Peyer's patch (tissue), 4 donors: ENCODE data around the gene OSBPL6. TPM values are rescaled to one million over a fixed set of nuclear protein-coding genes. Genes with fewer than 3 reads are reported as not detected.

Experiments used
- DNase-seq, 3 donors: peaks; one replicate each; pipeline ENCODE4 v3.0.0-alpha.2; 2017 to 2019
- H3K27ac ChIP-seq, 4 donors: fragments of 200-600 bp; sonication (generic); one replicate each; pipeline ENCODE4 v1.5.1; 2016 to 2019
- H3K27me3 ChIP-seq, 2 donors: fragments of 200-600 bp; sonication (generic); one replicate each; pipeline ENCODE4 v1.5.1; 2019
- H3K36me3 ChIP-seq, 3 donors: fragments of 200-600 bp; sonication (generic); one replicate each; pipeline ENCODE4 v1.5.1; 2016 to 2019
- H3K4me1 ChIP-seq, 4 donors: fragments of 200-600 bp; sonication (generic); one replicate each; pipeline ENCODE4 v1.5.1; 2016 to 2019
- H3K4me3 ChIP-seq, 4 donors: fragments of 200-600 bp; sonication (generic); 1 replicate in 3 of 4; 2 replicates in 1 of 4; pipeline ENCODE4 v1.5.1; 2016 to 2019; ENCODE audit warnings: mild to moderate bottlenecking in 1 of 4
- H3K9me3 ChIP-seq, 4 donors: fragments of 200-600 bp; sonication (generic); one replicate each; pipeline ENCODE4 v1.5.1; 2016 to 2019; ENCODE audit warnings: mild to moderate bottlenecking in 1 of 4
- CTCF ChIP-seq, 6 experiments: fragments of 450-650 bp in 4 of 6; fragments of 200-600 bp in 2 of 6; sonication (generic) in 1 of 6; IDR thresholded peaks; one replicate each; pipeline ENCODE4 v1.5.1; 2017 to 2019; ENCODE audit warnings: antibody characterized with exemption in 6 of 6, mild to moderate bottlenecking in 3 of 6, moderate library complexity in 1 of 6
- POLR2A ChIP-seq, 2 donors: fragments of 450-650 bp; IDR thresholded peaks; one replicate each; pipeline ENCODE4 v1.5.1; 2017; ENCODE audit warnings: antibody characterized with exemption in 2 of 2, mild to moderate bottlenecking in 2 of 2, moderate library complexity in 2 of 2
- total RNA-seq, 4 donors: library from RNA; depleted of rRNA; stranded (reverse); fragments of >200 nt; gene quantifications; one replicate each; pipeline ENCODE4 v1.1.0, GENCODE V29; 2016

The OSBPL6 gene
- total RNA-seq, 4 donors from 2014 or later: 3.4 to 14.9 (median 4.9) TPM

DNA sequence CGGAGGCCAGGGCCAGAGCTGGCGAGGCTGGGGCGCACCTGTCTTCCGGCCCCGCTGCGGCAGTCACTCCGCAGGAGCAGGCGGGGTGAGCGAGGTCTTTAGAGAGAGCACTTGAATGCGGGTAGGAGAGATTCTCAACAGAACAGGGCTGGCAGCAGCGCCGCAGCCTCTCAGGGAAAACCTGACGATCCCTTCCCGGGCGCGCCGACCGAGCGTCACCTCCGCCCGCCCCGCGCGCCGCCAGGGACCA, 256.1 kb downstream of the OSBPL6 start:
- TF ChIP-seq CTCF (IDR thresholded peaks at IDR 0.05) (no peak), POLR2A (IDR thresholded peaks at IDR 0.05) (no peak)
- Histone ChIP-seq H3K9me3 (no peaks in the 10 kb centered on the region), H3K27me3 (no peaks in the 10 kb centered on the region), H3K36me3 (peaks cover 0 to 21% (median 0%) of the 10 kb centered on the region in 3 donors), H3K4me1 (peaks cover 0 to 23% (median 0%) of the 10 kb centered on the region in 4 donors), H3K4me3 (peak overlapping the region; percentile 85 to 94 (median 90)), H3K27ac (peak overlapping the region; percentile 97 to 99 (median 98))
- DNase-seq: peak in 2 of 3 donors; percentile 73 to 90

GRCh38 chr2:178450774-178451525, 256.6 kb downstream of the OSBPL6 start, which contains the start of the genes PJVK and PRKRA:
PJVK (plus strand) TSS chr2:178451378; CDS start chr2:178453410, 2,032 bp downstream.
PRKRA (minus strand) TSS chr2:178451175; CDS start chr2:178451030, 145 bp downstream.
- peak in 1 of 6 experiments; percentile 20 for TF ChIP-seq CTCF (IDR thresholded peaks at IDR 0.05)
- peak; percentile 90 to 96 for TF ChIP-seq POLR2A (IDR thresholded peaks at IDR 0.05)
- DNase-seq: peak; percentile 96 to 99 (median 98)

DNA sequence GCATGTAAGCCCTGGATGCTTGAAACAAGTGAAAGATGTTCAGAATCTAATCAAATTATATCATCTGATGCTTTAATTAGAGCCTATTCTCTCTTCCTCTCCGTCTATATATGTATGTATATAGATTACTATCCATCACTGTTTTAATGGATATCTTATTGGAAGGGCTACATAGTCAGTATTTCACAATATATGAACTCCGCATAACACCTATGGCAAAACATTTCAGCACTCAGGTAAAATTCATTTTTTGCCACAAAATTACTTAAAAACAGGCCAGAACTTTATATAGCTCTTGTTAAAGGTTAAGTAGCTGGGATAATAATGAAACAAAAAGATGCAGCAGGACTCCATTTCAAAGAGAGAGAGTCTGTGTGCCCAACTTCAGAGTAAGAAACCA, 258.0 kb downstream of the OSBPL6 start:
- no peaks in the 10 kb centered on the region for H3K9me3 ChIP-seq
- peaks cover 0 to 23% (median 0%) of the 10 kb centered on the region in 4 donors for H3K4me1 ChIP-seq
- H3K4me3 ChIP-seq: no peak overlapping the region
- no peak for DNase-seq
- peaks cover 0 to 6% (median 0%) of the 10 kb centered on the region in 3 donors for H3K36me3 ChIP-seq
- no peaks in the 10 kb centered on the region for H3K27me3 ChIP-seq
- peak overlapping the region in 2 of 4 donors; percentile 97 to 98 for H3K27ac ChIP-seq
- no peak for TF ChIP-seq POLR2A (IDR thresholded peaks at IDR 0.05)
- TF ChIP-seq CTCF (IDR thresholded peaks at IDR 0.05): no peak

More at GRCh38 chr2:178450774-178451525, 256.6 kb downstream of the OSBPL6 start, which contains the start of the genes PJVK and PRKRA:
- Histone ChIP-seq H3K9me3 (no peaks in the 10 kb centered on the region), H3K4me3 (peak within 1 kb of the TSS; percentile 85 to 94 (median 90)), H3K4me1 (peaks cover 0 to 23% (median 0%) of the 10 kb centered on the region in 4 donors), H3K36me3 (peaks cover 0 to 16% (median 0%) of the 10 kb centered on the region in 3 donors), H3K27ac (peak within 1 kb of the TSS; percentile 97 to 99 (median 98)), H3K27me3 (no peaks in the 10 kb centered on the region)

Other genes with a start within 250 kb of the OSBPL6 start
- gene PDE11A, start 121.7 kb upstream of the OSBPL6 start, total RNA-seq: 1 to 10 TPM; 1.6 to 2.1 (median 1.7) TPM
- 10 to 100 TPM; 13.8 to 28.1 (median 22.8) TPM for gene RBM45, start 82.1 kb upstream of the OSBPL6 start, total RNA-seq